Measurements from ENCODE around the gene LIPA. TPM values are rescaled to one million over a fixed set of nuclear protein-coding genes. Genes with fewer than 3 reads are reported as not detected.
"Not testable (repeated sequence)": the region's sequence is repeated elsewhere in the genome, so short reads cannot be mapped to it uniquely, and the experiment has no call there.

LIPA gene
- polyA plus RNA-seq, 3 donors: 51.8 to 55.7 (median 53.8) TPM

GRCh38 chr10:89213191-89213808, 38.3 kb downstream of the LIPA start:
- no peak for DNase-seq (ENCODE audit: low read depth in 3 of 3, low spot score in 2 of 3)

GRCh38 chr10:89210794-89211425, 40.7 kb downstream of the LIPA start:
- DNase-seq (ENCODE audit: low read depth in 3 of 3, low spot score in 2 of 3): no peak

GRCh38 chr10:89209718-89210117, 41.9 kb downstream of the LIPA start:
- DNase-seq (ENCODE audit: low read depth in 3 of 3, low spot score in 2 of 3): no peak

GRCh38 chr10:89207801-89208551, 43.6 kb downstream of the LIPA start:
- peak in 1 of 3 donors; percentile 38 for DNase-seq (ENCODE audit: low read depth in 3 of 3, low spot score in 2 of 3)

GRCh38 chr10:89207181-89207800, 44.3 kb downstream of the LIPA start, which contains the start of gene CH25H:
Gene CH25H (minus strand): TSS chr10:89207317. CDS start chr10:89207292, 25 bp downstream.
- DNase-seq (ENCODE audit: low read depth in 3 of 3, low spot score in 2 of 3): peak in 1 of 3 donors; percentile 59

- DNase-seq (ENCODE audit: low read depth in 3 of 3, low spot score in 2 of 3): peak in 1 of 3 donors; percentile 21
These were observed 45.0 kb downstream of the LIPA start for GRCh38 chr10:89206402-89207180.

GRCh38 chr10:89204621-89205185, 46.9 kb downstream of the LIPA start:
- DNase-seq (ENCODE audit: low read depth in 3 of 3, low spot score in 2 of 3): no peak

GRCh38 chr10:89203237-89203636, 48.3 kb downstream of the LIPA start:
- DNase-seq (ENCODE audit: low read depth in 3 of 3, low spot score in 2 of 3): no peak

- no peak for DNase-seq (ENCODE audit: low read depth in 3 of 3, low spot score in 2 of 3)
These were observed 49.5 kb downstream of the LIPA start for GRCh38 chr10:89202033-89202425.

- DNase-seq (ENCODE audit: low read depth in 3 of 3, low spot score in 2 of 3): no peak
These were observed 50.1 kb downstream of the LIPA start for GRCh38 chr10:89201345-89202032.

GRCh38 chr10:89197473-89197872, 54.1 kb downstream of the LIPA start:
- DNase-seq (ENCODE audit: low read depth in 3 of 3, low spot score in 2 of 3): no peak

- not testable (repeated sequence) for DNase-seq (ENCODE audit: low read depth in 3 of 3, low spot score in 2 of 3)
These were observed 60.3 kb downstream of the LIPA start for GRCh38 chr10:89191301-89191700.

- no peak for DNase-seq (ENCODE audit: low read depth in 3 of 3, low spot score in 2 of 3)
These were observed 62.3 kb downstream of the LIPA start for GRCh38 chr10:89189211-89189734.

- DNase-seq (ENCODE audit: low read depth in 3 of 3, low spot score in 2 of 3): no peak
These were observed 65.9 kb downstream of the LIPA start for GRCh38 chr10:89185658-89186057.

- no peak for DNase-seq (ENCODE audit: low read depth in 3 of 3, low spot score in 2 of 3)
These were observed 66.9 kb downstream of the LIPA start for GRCh38 chr10:89184638-89185037.

- no peak for DNase-seq (ENCODE audit: low read depth in 3 of 3, low spot score in 2 of 3)
These were observed 68.0 kb downstream of the LIPA start for GRCh38 chr10:89183571-89183970.

- no peak for DNase-seq (ENCODE audit: low read depth in 3 of 3, low spot score in 2 of 3)
These were observed 68.7 kb downstream of the LIPA start for GRCh38 chr10:89182894-89183293.

GRCh38 chr10:89175816-89176215, 75.8 kb downstream of the LIPA start:
- DNase-seq (ENCODE audit: low read depth in 3 of 3, low spot score in 2 of 3): no peak

GRCh38 chr10:89173075-89173474, 78.5 kb downstream of the LIPA start:
- DNase-seq (ENCODE audit: low read depth in 3 of 3, low spot score in 2 of 3): no peak

Measured in right renal cortex interstitium (tissue), 3 donors.